CD8-positive, alpha-beta memory T cell (primary cell): ENCODE results near the gene NOL4L. TPM values are rescaled to one million over a fixed set of nuclear protein-coding genes. Genes with fewer than 3 reads are reported as not detected.
A peak's percentile ranks its signal among the peaks of the same experiment; 100 is the strongest.

Source experiments
- CTCF ChIA-PET: fragments of 350-600 bp; sonication (Branson Sonifier 250); formaldehyde crosslinking; loops from one replicate; lab custom pipeline; 2021; ENCODE audit warnings: antibody characterized with exemption; lab: Charles Lee
- POLR2A ChIA-PET: fragments of 350-600 bp; sonication (Branson Sonifier 250); formaldehyde crosslinking; loops from one replicate; lab custom pipeline; 2021; ENCODE audit warnings: antibody characterized with exemption; lab: Charles Lee
- DNase-seq, 5 donors: peaks; one replicate each; pipeline versions ENCODE4 v3.0.0 to v3.0.0-alpha.2; 2020 to 2022; ENCODE audit warnings: mixed read lengths in 1 of 5
- H3K27ac ChIP-seq: one replicate; pipeline ENCODE4 v1.7.0; 2013; ENCODE audit warnings: low read depth, mild to moderate bottlenecking, low read length, moderate library complexity
- H3K27me3 ChIP-seq: 2 replicates; pipeline ENCODE4 v1.7.0; 2013; ENCODE audit warnings: low read length, mild to moderate bottlenecking; ENCODE audit not compliant: insufficient read depth, poor library complexity, severe bottlenecking
- H3K36me3 ChIP-seq: 2 replicates; pipeline ENCODE4 v1.7.0; 2013; ENCODE audit warnings: mild to moderate bottlenecking, low read length, moderate library complexity; ENCODE audit not compliant: insufficient read depth
- H3K4me1 ChIP-seq: 2 replicates; pipeline ENCODE4 v1.7.0; 2013; ENCODE audit warnings: mild to moderate bottlenecking, low read length, moderate library complexity; ENCODE audit not compliant: insufficient read depth
- H3K4me3 ChIP-seq: 2 replicates; pipeline ENCODE4 v1.7.0; 2013; ENCODE audit warnings: mild to moderate bottlenecking, low read length
- H3K9me3 ChIP-seq: 2 replicates; pipeline ENCODE4 v1.7.0; 2013; ENCODE audit warnings: mild to moderate bottlenecking, low read length
- H3K27ac Mint-ChIP-seq, 8 donors: one replicate each; pipeline ENCODE4 v1.8.0; 2020 to 2021; ENCODE audit warnings: mixed read lengths in 8 of 8, mild to moderate bottlenecking in 6 of 8, inconsistent platforms in 3 of 8, moderate library complexity in 3 of 8
- H3K27me3 Mint-ChIP-seq, 2 donors: one replicate each; pipeline ENCODE4 v1.8.0; 2020 to 2021; ENCODE audit warnings: mixed read lengths in 2 of 2, mild to moderate bottlenecking in 1 of 2, moderate library complexity in 1 of 2
- H3K36me3 Mint-ChIP-seq, 3 donors: one replicate each; pipeline ENCODE4 v1.8.0; 2020 to 2021; ENCODE audit warnings: mixed read lengths in 3 of 3, inconsistent platforms in 1 of 3, mild to moderate bottlenecking in 1 of 3
- H3K4me1 Mint-ChIP-seq, 3 donors: one replicate each; pipeline ENCODE4 v1.8.0; 2020 to 2021; ENCODE audit warnings: mixed read lengths in 3 of 3, inconsistent platforms in 1 of 3, mild to moderate bottlenecking in 1 of 3
- H3K4me3 Mint-ChIP-seq, 7 donors: one replicate each; pipeline ENCODE4 v1.8.0; 2020 to 2021; ENCODE audit warnings: mixed read lengths in 7 of 7, mild to moderate bottlenecking in 6 of 7, moderate library complexity in 4 of 7, inconsistent platforms in 2 of 7
- H3K9me3 Mint-ChIP-seq, 5 donors: one replicate each; pipeline ENCODE4 v1.8.0; 2020 to 2022; ENCODE audit warnings: mixed read lengths in 5 of 5, mild to moderate bottlenecking in 3 of 5, moderate library complexity in 2 of 5, inconsistent platforms in 1 of 5
- polyA plus RNA-seq: library from polyadenylated mRNA; unstranded; fragments of 300-500 nt; fragmentation: Illumina TruSeq; gene quantifications from one replicate; pipeline ENCODE4 v1.2.3, GENCODE V29; 2021
- total RNA-seq, 2 experiments: library from RNA; stranded (reverse); gene quantifications; one replicate each; pipeline ENCODE4 v1.2.3, GENCODE V29; 2021

The NOL4L gene
- total and polyA plus RNA-seq, 3 experiments from 2014 or later = 15.4 to 19.8 (median 15.8) TPM

- Mint-ChIP-seq H3K4me1 (peaks cover 0 to 13% (median 9%) of the 10 kb centered on the region in 3 donors), H3K27ac (peak overlapping the region in 6 of 8 donors; percentile 17 to 95 (median 64)), H3K9me3 (no peaks in the 10 kb centered on the region), H3K36me3 (peaks cover 0 to 77% (median 2%) of the 10 kb centered on the region in 3 donors), H3K27me3 (no peaks in the 10 kb centered on the region), H3K4me3 (no peak overlapping the region)
- ChIA-PET CTCF (no interaction called here), POLR2A (no interaction called here)
- Histone ChIP-seq H3K4me1 (no peaks in the 10 kb centered on the region), H3K27ac (no peak overlapping the region), H3K36me3 (peaks cover 10% of the 10 kb centered on the region), H3K4me3 (no peak overlapping the region), H3K9me3 (no peaks in the 10 kb centered on the region), H3K27me3 (no peaks in the 10 kb centered on the region)
- DNase-seq = no peak
Measured at GRCh38 chr20:32454164-32455145, 130.7 kb downstream of the NOL4L start.

DNA sequence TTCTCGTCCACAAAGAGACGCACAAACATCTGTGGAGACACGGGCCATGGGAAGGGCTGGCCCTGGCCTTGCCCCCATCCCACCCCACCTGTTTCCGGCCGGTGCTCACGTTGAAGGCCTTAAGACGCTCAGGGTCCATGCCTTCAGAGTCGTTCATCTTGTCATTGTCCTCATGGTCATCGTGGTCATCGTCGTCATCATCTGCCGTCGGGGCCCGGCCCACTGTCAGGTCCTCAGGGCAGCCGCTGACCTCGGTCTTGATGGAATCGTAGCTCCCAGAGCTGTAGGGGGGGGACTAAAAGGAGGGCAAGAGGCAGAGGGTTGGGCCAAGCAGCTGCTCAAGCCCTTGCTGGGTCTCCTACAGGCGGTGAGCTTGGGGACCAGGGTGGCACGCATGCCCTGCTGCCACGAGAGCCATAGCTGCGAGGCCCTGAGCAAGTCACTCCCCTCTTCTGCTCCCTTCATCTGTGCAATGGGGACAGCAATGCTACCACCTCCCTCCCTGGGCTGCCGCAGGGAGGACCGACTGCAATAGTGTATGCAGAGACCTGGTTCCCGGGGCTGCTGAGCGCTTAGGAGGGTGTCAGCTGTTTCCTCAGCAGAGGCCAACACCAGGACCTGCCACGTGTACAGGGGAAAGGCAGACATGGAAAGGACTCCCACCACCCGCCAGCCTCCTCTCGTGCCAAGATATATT is 131.5 kb downstream of the NOL4L start:
- Histone ChIP-seq H3K27me3 (no peaks in the 10 kb centered on the region), H3K4me1 (no peaks in the 10 kb centered on the region), H3K36me3 (peaks cover 18% of the 10 kb centered on the region), H3K27ac (no peak overlapping the region), H3K9me3 (no peaks in the 10 kb centered on the region), H3K4me3 (no peak overlapping the region)
- Mint-ChIP-seq H3K9me3 (no peaks in the 10 kb centered on the region), H3K4me3 (no peak overlapping the region), H3K27me3 (no peaks in the 10 kb centered on the region), H3K36me3 (peaks cover 0 to 83% (median 5%) of the 10 kb centered on the region in 3 donors), H3K27ac (peak overlapping the region in 3 of 8 donors; percentile 6 to 33 (median 8)), H3K4me1 (peaks cover 0 to 12% (median 7%) of the 10 kb centered on the region in 3 donors)
- DNase-seq = peak in 1 of 5 donors; percentile 40
- ChIA-PET CTCF (no interaction called here), POLR2A (no interaction called here)

DNA sequence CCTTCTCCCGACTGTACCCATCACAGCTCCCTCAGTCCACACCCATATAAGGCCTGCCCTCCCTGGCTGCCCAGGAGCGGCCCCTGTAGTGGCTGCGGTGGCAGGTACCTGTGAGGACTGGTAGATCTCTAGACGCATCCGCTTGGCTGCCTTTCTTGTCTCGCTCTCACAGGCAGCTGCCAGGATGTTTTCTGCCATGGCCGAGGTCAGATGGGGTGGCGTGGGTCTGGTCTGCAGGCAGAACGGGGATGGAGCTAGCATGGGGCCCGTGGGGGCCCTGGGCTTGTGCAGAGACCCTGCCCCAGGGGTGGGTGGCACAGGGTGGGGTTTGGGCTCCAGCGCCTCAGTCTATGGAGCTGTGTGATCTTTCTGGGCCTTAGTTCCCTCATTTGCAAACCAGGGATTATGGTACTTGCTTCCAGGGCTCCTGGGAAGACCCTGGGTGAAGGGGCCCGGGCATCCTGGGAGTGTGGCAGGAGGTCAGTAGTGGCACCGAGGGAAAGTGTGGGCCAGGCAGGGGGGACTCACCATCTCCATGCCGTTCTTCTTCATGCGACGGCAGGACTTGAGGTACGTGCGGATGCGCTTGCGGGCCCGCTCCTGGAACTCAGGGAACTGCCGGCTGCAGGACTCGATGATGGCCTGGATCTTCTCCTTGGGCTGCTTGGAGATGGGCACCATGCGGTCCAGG is 132.2 kb downstream of the NOL4L start:
- no peaks in the 10 kb centered on the region for H3K4me1 ChIP-seq
- Mint-ChIP-seq H3K9me3 (no peaks in the 10 kb centered on the region), H3K4me3 (peak overlapping the region in 1 of 7 donors; percentile 63), H3K27me3 (no peaks in the 10 kb centered on the region), H3K27ac (peak overlapping the region in 5 of 8 donors; percentile 21 to 95 (median 74)), H3K4me1 (peaks cover 0 to 5% (median 3%) of the 10 kb centered on the region in 3 donors), H3K36me3 (peaks cover 0 to 82% (median 5%) of the 10 kb centered on the region in 3 donors)
- H3K36me3 ChIP-seq = peaks cover 22% of the 10 kb centered on the region
- POLR2A ChIA-PET = no interaction called here
- DNase-seq = peak in 2 of 5 donors; percentile 11 to 38
- no peaks in the 10 kb centered on the region for H3K9me3 ChIP-seq
- CTCF ChIA-PET = no interaction called here
- H3K4me3 ChIP-seq = no peak overlapping the region
- no peak overlapping the region for H3K27ac ChIP-seq
- H3K27me3 ChIP-seq = no peaks in the 10 kb centered on the region

GRCh38 chr20:32451682-32452461 is 133.3 kb downstream of the NOL4L start:
- peaks cover 0 to 90% (median 6%) of the 10 kb centered on the region in 3 donors for H3K36me3 Mint-ChIP-seq
- no peaks in the 10 kb centered on the region for H3K27me3 ChIP-seq
- no peaks in the 10 kb centered on the region for H3K9me3 Mint-ChIP-seq
- ChIA-PET CTCF (no interaction called here), POLR2A (no interaction called here)
- no peaks in the 10 kb centered on the region for H3K4me1 ChIP-seq
- H3K27ac ChIP-seq = no peak overlapping the region
- no peaks in the 10 kb centered on the region for H3K9me3 ChIP-seq
- no peak overlapping the region for H3K4me3 Mint-ChIP-seq
- DNase-seq = peak in 1 of 5 donors; percentile 47
- no peaks in the 10 kb centered on the region for H3K27me3 Mint-ChIP-seq
- peak overlapping the region in 4 of 8 donors; percentile 11 to 70 (median 68) for H3K27ac Mint-ChIP-seq
- peaks cover 1 to 4% (median 3%) of the 10 kb centered on the region in 3 donors for H3K4me1 Mint-ChIP-seq
- H3K36me3 ChIP-seq = peaks cover 28% of the 10 kb centered on the region
- H3K4me3 ChIP-seq = no peak overlapping the region

DNA sequence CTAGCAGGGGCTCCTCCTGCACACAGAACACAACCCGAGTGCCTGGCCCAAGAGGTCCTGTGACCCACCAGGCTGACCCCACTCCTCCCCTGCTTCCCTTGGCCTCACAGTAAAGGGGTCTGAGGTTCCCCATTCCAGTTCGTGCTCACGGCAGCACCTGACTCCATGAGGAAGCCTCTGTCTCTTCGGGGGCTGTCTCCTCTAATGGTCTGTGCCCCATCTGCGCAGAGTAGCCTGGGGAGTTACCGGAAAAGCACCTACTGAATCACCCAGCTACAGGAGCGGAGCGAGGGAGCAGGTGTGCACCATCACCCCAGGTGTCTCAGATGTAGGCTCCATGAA is 133.8 kb downstream of the NOL4L start:
- no peaks in the 10 kb centered on the region for H3K9me3 Mint-ChIP-seq
- no peak overlapping the region for H3K27ac ChIP-seq
- H3K4me3 ChIP-seq = no peak overlapping the region
- peaks cover 0 to 95% (median 7%) of the 10 kb centered on the region in 3 donors for H3K36me3 Mint-ChIP-seq
- CTCF ChIA-PET = no interaction called here
- peaks cover 33% of the 10 kb centered on the region for H3K36me3 ChIP-seq
- peaks cover 5 to 8% (median 6%) of the 10 kb centered on the region in 3 donors for H3K4me1 Mint-ChIP-seq
- no peak overlapping the region for H3K4me3 Mint-ChIP-seq
- H3K4me1 ChIP-seq = no peaks in the 10 kb centered on the region
- peak overlapping the region in 4 of 8 donors; percentile 1 to 91 (median 42) for H3K27ac Mint-ChIP-seq
- POLR2A ChIA-PET = no interaction called here
- DNase-seq = peak in 1 of 5 donors; percentile 33
- H3K27me3 ChIP-seq = no peaks in the 10 kb centered on the region
- H3K27me3 Mint-ChIP-seq = no peaks in the 10 kb centered on the region
- H3K9me3 ChIP-seq = no peaks in the 10 kb centered on the region

DNA sequence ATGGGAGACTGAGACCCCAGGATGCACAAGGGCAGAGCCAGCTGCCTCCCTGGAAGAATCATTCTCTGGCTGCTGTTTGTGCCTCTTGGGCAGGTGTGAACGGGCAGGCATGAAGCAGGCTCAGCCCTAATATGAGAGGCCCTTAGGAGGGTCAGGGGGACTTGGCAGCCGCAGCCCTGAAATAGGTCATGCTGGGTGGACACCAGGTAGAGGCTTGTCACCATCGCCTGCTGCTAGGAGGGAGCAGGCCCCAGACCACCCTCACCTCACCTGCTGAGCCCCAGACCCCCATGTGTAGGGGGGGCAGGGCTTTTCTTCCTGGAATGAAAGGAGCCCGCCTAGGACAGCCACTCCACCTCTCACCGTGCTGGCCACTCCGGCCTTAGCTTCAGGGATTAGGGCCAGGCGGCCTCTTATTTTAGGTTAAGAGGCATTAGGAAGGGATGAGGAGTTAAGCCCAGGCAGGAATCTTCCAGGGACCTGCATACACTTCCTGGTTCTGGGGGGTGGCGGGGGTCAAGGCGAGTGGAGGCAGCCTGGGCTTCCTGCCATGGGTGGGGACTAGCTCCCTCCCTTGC is 134.6 kb downstream of the NOL4L start:
- CTCF ChIA-PET = no interaction called here
- H3K27me3 ChIP-seq = no peaks in the 10 kb centered on the region

DNA sequence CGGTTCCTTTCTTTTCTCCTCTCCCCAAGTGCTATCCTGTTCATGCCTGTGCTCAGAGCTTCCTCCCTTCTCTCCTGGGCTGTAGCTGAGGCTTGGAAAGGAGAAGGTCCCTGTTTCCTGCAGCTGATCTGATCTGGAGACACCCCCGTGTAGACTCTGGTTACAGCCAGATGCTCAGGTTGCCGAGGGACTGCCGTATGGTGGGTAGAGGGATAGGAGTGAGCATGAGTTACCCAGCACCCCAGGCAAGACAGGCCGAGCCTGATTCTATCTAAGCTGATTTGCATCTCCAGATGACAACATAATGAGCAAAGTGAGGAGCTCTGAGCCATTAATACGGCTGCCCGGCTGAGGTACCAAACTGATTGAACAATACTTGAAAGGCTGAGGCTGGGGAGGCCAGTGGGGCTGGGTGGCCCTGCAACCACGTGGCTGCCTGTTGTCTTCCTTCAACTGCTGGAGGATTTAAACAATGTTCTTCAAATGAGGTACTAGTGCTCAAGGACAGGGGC is 135.2 kb downstream of the NOL4L start:
- H3K27me3 ChIP-seq = no peaks in the 10 kb centered on the region
- H3K9me3 ChIP-seq = no peaks in the 10 kb centered on the region
- Mint-ChIP-seq H3K4me3 (no peak overlapping the region), H3K9me3 (no peaks in the 10 kb centered on the region), H3K36me3 (peaks cover 0 to 94% (median 10%) of the 10 kb centered on the region in 3 donors), H3K4me1 (peaks cover 9 to 15% (median 11%) of the 10 kb centered on the region in 3 donors), H3K27ac (peak overlapping the region; percentile 32 to 85 (median 70)), H3K27me3 (no peaks in the 10 kb centered on the region)
- DNase-seq = peak in 1 of 5 donors; percentile 43
- H3K4me3 ChIP-seq = no peak overlapping the region
- peaks cover 35% of the 10 kb centered on the region for H3K36me3 ChIP-seq
- no peak overlapping the region for H3K27ac ChIP-seq
- H3K4me1 ChIP-seq = no peaks in the 10 kb centered on the region
- POLR2A ChIA-PET = no interaction called here
- CTCF ChIA-PET = no interaction called here

More for the DNA sequence above, 134.6 kb downstream of the NOL4L start:
- Mint-ChIP-seq H3K36me3 (peaks cover 0 to 94% (median 7%) of the 10 kb centered on the region in 3 donors), H3K4me1 (peaks cover 5 to 9% (median 7%) of the 10 kb centered on the region in 3 donors), H3K27me3 (no peaks in the 10 kb centered on the region), H3K27ac (peak overlapping the region; percentile 32 to 85 (median 70)), H3K4me3 (no peak overlapping the region), H3K9me3 (no peaks in the 10 kb centered on the region)
- DNase-seq = peak in 1 of 5 donors; percentile 39
- H3K4me1 ChIP-seq = no peaks in the 10 kb centered on the region
- H3K36me3 ChIP-seq = peaks cover 35% of the 10 kb centered on the region
- POLR2A ChIA-PET = no interaction called here
- no peaks in the 10 kb centered on the region for H3K9me3 ChIP-seq
- H3K27ac ChIP-seq = no peak overlapping the region
- H3K4me3 ChIP-seq = no peak overlapping the region
